Body of pancreas (tissue), 4 donors: Measurements from ENCODE around the gene CSRP1.

ENCODE experiments used
- CTCF ChIP-seq, 7 experiments: fragments of 450-650 bp in 4 of 7; fragments of 200-600 bp in 3 of 7; sonication (generic) in 3 of 7; IDR thresholded peaks; one replicate each; pipeline ENCODE4 v1.5.1; 2016 to 2019; ENCODE audit warnings: antibody characterized with exemption in 7 of 7
- POLR2A ChIP-seq, 3 donors: fragments of 450-650 bp; IDR thresholded peaks; one replicate each; pipeline ENCODE4 v1.6.1; 2016; ENCODE audit warnings: antibody characterized with exemption in 3 of 3, mild to moderate bottlenecking in 2 of 3

- TF ChIP-seq CTCF (IDR thresholded peaks at IDR 0.05) (no peak), POLR2A (IDR thresholded peaks at IDR 0.05) (no peak)
Observed at GRCh38 chr1:201509601-201510374, 2.9 kb upstream of the CSRP1 start.
